Measurements from ENCODE around the gene LZTS2.

The LZTS2 gene

DNA sequence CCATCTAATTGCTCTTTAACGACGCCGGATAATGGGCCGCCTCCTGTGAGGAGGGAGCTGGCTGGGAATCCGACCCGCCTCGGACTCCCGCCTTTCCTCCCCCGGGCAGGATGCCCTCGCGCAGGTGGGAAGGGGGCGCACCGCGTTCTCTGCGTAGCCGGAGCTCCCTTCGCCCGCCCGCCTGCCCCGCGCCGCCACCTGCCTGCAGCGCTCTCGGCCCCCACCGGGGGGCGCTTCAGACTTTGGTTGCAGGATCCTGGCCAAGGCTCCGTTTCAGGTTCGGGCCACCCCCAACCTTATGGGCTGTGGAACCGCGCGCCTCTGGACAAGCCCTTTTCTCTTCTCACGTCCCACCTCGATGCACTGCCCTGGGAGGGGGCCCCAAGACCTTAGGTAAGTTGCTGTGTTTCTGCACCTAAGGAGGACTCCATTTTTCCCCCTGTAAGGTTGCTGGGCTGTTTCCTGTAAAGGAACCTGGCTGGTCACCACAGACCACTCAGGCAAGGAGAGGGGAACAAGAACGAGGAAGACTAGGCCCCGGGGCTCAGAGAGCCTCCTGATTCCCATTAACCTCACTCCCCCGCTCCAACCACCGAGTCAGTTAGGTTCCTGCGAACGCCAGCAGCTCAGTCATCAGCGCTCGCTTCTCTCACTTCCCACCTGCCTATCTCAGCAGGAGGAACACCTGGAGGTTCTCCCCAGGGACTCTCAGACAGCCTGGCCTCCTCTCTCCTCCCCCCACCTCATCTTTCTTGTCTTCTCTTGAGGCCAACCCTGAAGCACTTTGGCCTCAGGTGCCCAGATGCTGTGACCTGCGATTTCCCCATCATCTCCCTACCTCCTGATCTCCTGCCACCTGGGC lies 50.8 kb downstream of the LZTS2 start:
- no peak overlapping the region for H3K27ac ChIP-seq (ENCODE audit: extremely low read depth, low read depth, low read length)
- H3K9me3 ChIP-seq (ENCODE audit: control insufficient read depth, insufficient read depth, low read depth, low read length), result no peaks in the 10 kb centered on the region
- peaks cover 0 to 10% of the 10 kb centered on the region in 2 experiments; a peak in 1 of 3 replicates for H3K36me3 ChIP-seq (ENCODE audit: control insufficient read depth in 2 of 2, insufficient read depth in 1 of 2, low read length in 2 of 2)
- CTCF ChIA-PET, result interaction anchor here (0.5 to 7.0 kb wide), 33 partner anchors 9 to 1407 kb away, joined by 3 to 96 read pairs (median 4); partner anchors contain the start of genes KAZALD1 and LZTS2
- POLR2A ChIA-PET, result interaction anchor here (0.6 to 2.3 kb wide), 7 partner anchors 8 to 92 kb away, joined by 3 to 10 read pairs (median 5); partner anchors contain the start of gene KAZALD1
- no peak overlapping the region; the same call in 1 of the 2 replicates for H3K4me3 ChIP-seq (ENCODE audit: low read depth, low read length)
- H3K4me1 ChIP-seq (ENCODE audit: control insufficient read depth, insufficient read depth, low read length), result peaks cover 8% of the 10 kb centered on the region
- TF ChIP-seq, protein P1, sequence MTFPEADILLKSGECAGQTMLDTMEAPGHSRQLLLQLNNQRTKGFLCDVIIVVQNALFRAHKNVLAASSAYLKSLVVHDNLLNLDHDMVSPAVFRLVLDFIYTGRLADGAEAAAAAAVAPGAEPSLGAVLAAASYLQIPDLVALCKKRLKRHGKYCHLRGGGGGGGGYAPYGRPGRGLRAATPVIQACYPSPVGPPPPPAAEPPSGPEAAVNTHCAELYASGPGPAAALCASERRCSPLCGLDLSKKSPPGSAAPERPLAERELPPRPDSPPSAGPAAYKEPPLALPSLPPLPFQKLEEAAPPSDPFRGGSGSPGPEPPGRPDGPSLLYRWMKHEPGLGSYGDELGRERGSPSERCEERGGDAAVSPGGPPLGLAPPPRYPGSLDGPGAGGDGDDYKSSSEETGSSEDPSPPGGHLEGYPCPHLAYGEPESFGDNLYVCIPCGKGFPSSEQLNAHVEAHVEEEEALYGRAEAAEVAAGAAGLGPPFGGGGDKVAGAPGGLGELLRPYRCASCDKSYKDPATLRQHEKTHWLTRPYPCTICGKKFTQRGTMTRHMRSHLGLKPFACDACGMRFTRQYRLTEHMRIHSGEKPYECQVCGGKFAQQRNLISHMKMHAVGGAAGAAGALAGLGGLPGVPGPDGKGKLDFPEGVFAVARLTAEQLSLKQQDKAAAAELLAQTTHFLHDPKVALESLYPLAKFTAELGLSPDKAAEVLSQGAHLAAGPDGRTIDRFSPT (tag by site-specific recombination; IDR thresholded peaks at IDR 0.05), result peak; percentile 78
- TF ChIP-seq, protein P2, sequence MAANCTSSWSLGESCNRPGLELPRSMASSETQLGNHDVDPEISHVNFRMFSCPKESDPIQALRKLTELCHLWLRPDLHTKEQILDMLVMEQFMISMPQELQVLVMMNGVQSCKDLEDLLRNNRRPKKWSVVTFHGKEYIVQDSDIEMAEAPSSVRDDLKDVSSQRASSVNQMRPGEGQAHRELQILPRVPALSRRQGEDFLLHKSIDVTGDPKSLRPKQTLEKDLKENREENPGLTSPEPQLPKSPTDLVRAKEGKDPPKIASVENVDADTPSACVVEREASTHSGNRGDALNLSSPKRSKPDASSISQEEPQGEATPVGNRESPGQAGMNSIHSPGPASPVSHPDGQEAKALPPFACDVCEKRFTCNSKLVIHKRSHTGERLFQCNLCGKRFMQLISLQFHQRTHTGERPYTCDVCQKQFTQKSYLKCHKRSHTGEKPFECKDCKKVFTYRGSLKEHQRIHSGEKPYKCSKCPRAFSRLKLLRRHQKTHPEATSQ (tag by site-specific recombination; IDR thresholded peaks at IDR 0.05), result no peak
- TF ChIP-seq ZNF768 (tag by site-specific recombination; IDR thresholded peaks at IDR 0.05), result no peak
- no peak for TF ChIP-seq ZNF488 (tag by site-specific recombination; IDR thresholded peaks at IDR 0.05)
- TF ChIP-seq ZNF175 (tag by site-specific recombination; IDR thresholded peaks at IDR 0.05), result no peak
- TF ChIP-seq ZSCAN30 (tag by site-specific recombination; IDR thresholded peaks at IDR 0.05), result 0 out of 2 replicates have a peak, but pooled peaks have one; percentile 43
- TF ChIP-seq ZBTB49 (tag by site-specific recombination; IDR thresholded peaks at IDR 0.05; ENCODE audit: low read depth), result no peak
- TF ChIP-seq MEIS1 (CRISPR knock-in tag; IDR thresholded peaks at IDR 0.05; ENCODE audit: borderline replicate concordance), result no peak
- no peak for TF ChIP-seq TRIM28 (IDR thresholded peaks at IDR 0.05; ENCODE audit: borderline replicate concordance, low read length)
- TF ChIP-seq ZNF792 (tag by site-specific recombination; IDR thresholded peaks at IDR 0.05), result no peak
- TF ChIP-seq ZNF148 (tag by site-specific recombination; IDR thresholded peaks at IDR 0.05; ENCODE audit: borderline replicate concordance), result no peak
- no peak for TF ChIP-seq YY2 (tag by site-specific recombination; IDR thresholded peaks at IDR 0.05)
- no peak for TF ChIP-seq ZNF658 (tag by site-specific recombination; IDR thresholded peaks at IDR 0.05)
- peak; percentile 45 for TF ChIP-seq ZBTB26 (tag by site-specific recombination; optimal IDR thresholded peaks at IDR 0.05)
- TF ChIP-seq ZNF221 (tag by site-specific recombination; IDR thresholded peaks at IDR 0.05; ENCODE audit: borderline replicate concordance), result no peak
- TF ChIP-seq ZNF211 (tag by site-specific recombination; IDR thresholded peaks at IDR 0.05; ENCODE audit: low read depth), result no peak
- no peak for TF ChIP-seq ZNF350 (tag by site-specific recombination; IDR thresholded peaks at IDR 0.05)
- no peak for TF ChIP-seq ZNF560 (tag by site-specific recombination; IDR thresholded peaks at IDR 0.05; ENCODE audit: borderline replicate concordance)
- no peak for TF ChIP-seq GLI4 (tag by site-specific recombination; IDR thresholded peaks at IDR 0.05)
- no peak for TF ChIP-seq ZBTB7A (tag by site-specific recombination; IDR thresholded peaks at IDR 0.05; ENCODE audit: low read depth)
- TF ChIP-seq ZNF776 (tag by site-specific recombination; IDR thresholded peaks at IDR 0.05; ENCODE audit: borderline replicate concordance), result no peak
- no peak for TF ChIP-seq ZNF394 (tag by site-specific recombination; IDR thresholded peaks at IDR 0.05; ENCODE audit: borderline replicate concordance)
- no peak for TF ChIP-seq ZNF610 (tag by site-specific recombination; IDR thresholded peaks at IDR 0.05; ENCODE audit: borderline replicate concordance)
- TF ChIP-seq SP7 (tag by site-specific recombination; IDR thresholded peaks at IDR 0.05), result peak; percentile 78
- peak; percentile 65 for TF ChIP-seq EGR2 (tag by site-specific recombination; IDR thresholded peaks at IDR 0.05; ENCODE audit: low read depth)
- TF ChIP-seq ZNF521 (tag by site-specific recombination; IDR thresholded peaks at IDR 0.05), result no peak
